ENCODE results near the gene SUMF1.

The SUMF1 gene

GRCh38 chr3:4466741-4467521, at the start of gene SUMF1:
Gene SUMF1 (minus strand): TSS chr3:4467269. CDS start chr3:4467245, 24 bp downstream.
- peak; percentile 69 for DNase-seq

GRCh38 chr3:4515916-4516579, 49.0 kb upstream of the SUMF1 start:
- DNase-seq, result no peak

- DNase-seq, result no peak
These were observed 47.8 kb upstream of the SUMF1 start for GRCh38 chr3:4514916-4515315.

GRCh38 chr3:4514321-4514720, 47.3 kb upstream of the SUMF1 start:
- no peak for DNase-seq

- DNase-seq, result no peak
These were observed 46.0 kb upstream of the SUMF1 start for GRCh38 chr3:4512895-4513616.

GRCh38 chr3:4511491-4512262, 44.6 kb upstream of the SUMF1 start:
- no peak for DNase-seq

GRCh38 chr3:4509983-4510755, 43.1 kb upstream of the SUMF1 start:
- no peak for DNase-seq

- DNase-seq, result no peak
These were observed 42.0 kb upstream of the SUMF1 start for GRCh38 chr3:4509043-4509442.

GRCh38 chr3:4508048-4508981, 41.2 kb upstream of the SUMF1 start:
- no peak for DNase-seq

GRCh38 chr3:4507024-4507596, 40.0 kb upstream of the SUMF1 start:
- DNase-seq, result no peak

- DNase-seq, result no peak
These were observed 39.5 kb upstream of the SUMF1 start for GRCh38 chr3:4506559-4507023.

GRCh38 chr3:4505688-4506558, 38.9 kb upstream of the SUMF1 start:
- DNase-seq, result no peak

- peak; percentile 21 for DNase-seq
These were observed 37.5 kb upstream of the SUMF1 start for GRCh38 chr3:4504340-4505261.

- DNase-seq, result no peak
These were observed 36.0 kb upstream of the SUMF1 start for GRCh38 chr3:4503050-4503449.

GRCh38 chr3:4501927-4502326, 34.9 kb upstream of the SUMF1 start:
- no peak for DNase-seq

- DNase-seq, result no peak
These were observed 34.4 kb upstream of the SUMF1 start for GRCh38 chr3:4501437-4501836.

- no peak for DNase-seq
These were observed 31.4 kb upstream of the SUMF1 start for GRCh38 chr3:4498446-4498845.

GRCh38 chr3:4497843-4498324, 30.8 kb upstream of the SUMF1 start:
- no peak for DNase-seq
